ENCODE measurements around the gene VCP.

The VCP gene

DNA sequence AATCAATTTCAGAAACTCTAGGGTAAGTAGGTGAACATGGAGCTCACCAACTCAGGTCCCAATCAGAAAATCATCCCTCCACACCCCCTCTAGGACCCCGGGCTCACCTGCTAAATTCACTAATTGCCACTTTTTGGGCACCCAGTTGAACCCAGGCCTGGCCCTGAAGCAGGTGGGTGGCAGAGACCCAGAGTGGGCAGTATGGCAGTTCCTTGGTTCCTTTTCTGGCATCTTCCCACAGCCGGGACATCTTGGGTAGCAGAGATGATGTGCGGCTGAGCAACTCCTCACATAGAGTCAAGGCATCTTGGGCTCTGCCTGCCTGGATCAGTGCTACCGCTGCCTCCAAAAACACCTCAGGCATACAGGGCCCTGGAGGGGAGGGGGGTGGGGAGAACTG lies 2.9 kb upstream of the VCP start:
- peaks cover 0 to 63% of the 10 kb centered on the region in 2 experiments; a peak in 1 of 3 replicates for H3K36me3 ChIP-seq (ENCODE audit: control insufficient read depth in 2 of 2, insufficient read depth in 1 of 2, low read length in 2 of 2)
- TF ChIP-seq ZNF132 (tag by site-specific recombination; IDR thresholded peaks at IDR 0.05; ENCODE audit: borderline replicate concordance) (no peak), FEZF1 (tag by site-specific recombination; IDR thresholded peaks at IDR 0.05) (no peak), ZNF140 (tag by site-specific recombination; IDR thresholded peaks at IDR 0.05) (no peak), ZBTB1 (tag by site-specific recombination; IDR thresholded peaks at IDR 0.05) (no peak), ZNF280C (tag by site-specific recombination; IDR thresholded peaks at IDR 0.05) (no peak), KLF8 (tag by site-specific recombination; IDR thresholded peaks at IDR 0.05) (no peak)
- TF ChIP-seq, protein P1, sequence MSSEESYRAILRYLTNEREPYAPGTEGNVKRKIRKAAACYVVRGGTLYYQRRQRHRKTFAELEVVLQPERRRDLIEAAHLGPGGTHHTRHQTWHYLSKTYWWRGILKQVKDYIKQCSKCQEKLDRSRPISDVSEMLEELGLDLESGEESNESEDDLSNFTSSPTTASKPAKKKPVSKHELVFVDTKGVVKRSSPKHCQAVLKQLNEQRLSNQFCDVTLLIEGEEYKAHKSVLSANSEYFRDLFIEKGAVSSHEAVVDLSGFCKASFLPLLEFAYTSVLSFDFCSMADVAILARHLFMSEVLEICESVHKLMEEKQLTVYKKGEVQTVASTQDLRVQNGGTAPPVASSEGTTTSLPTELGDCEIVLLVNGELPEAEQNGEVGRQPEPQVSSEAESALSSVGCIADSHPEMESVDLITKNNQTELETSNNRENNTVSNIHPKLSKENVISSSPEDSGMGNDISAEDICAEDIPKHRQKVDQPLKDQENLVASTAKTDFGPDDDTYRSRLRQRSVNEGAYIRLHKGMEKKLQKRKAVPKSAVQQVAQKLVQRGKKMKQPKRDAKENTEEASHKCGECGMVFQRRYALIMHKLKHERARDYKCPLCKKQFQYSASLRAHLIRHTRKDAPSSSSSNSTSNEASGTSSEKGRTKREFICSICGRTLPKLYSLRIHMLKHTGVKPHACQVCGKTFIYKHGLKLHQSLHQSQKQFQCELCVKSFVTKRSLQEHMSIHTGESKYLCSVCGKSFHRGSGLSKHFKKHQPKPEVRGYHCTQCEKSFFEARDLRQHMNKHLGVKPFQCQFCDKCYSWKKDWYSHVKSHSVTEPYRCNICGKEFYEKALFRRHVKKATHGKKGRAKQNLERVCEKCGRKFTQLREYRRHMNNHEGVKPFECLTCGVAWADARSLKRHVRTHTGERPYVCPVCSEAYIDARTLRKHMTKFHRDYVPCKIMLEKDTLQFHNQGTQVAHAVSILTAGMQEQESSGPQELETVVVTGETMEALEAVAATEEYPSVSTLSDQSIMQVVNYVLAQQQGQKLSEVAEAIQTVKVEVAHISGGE (tag by site-specific recombination; conservative IDR thresholded peaks at IDR 0.05; ENCODE audit: low read depth): no peak
- TF ChIP-seq, protein P2, sequence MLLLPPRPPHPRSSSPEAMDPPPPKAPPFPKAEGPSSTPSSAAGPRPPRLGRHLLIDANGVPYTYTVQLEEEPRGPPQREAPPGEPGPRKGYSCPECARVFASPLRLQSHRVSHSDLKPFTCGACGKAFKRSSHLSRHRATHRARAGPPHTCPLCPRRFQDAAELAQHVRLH (tag by site-specific recombination; IDR thresholded peaks at IDR 0.05): no peak
- ChIA-PET CTCF (interaction anchor here (2.9 kb wide), 1 partner anchor 176 kb away, joined by 8 read pairs; no protein-coding TSS in a partner anchor), POLR2A (interaction anchor here (0.5 kb wide), 1 partner anchor 24 kb away, joined by 3 read pairs; no protein-coding TSS in a partner anchor)
- peaks cover 3% of the 10 kb centered on the region; the same call in 1 of the 2 replicates for H3K4me1 ChIP-seq (ENCODE audit: control insufficient read depth, insufficient read depth, low read length)
- no peak overlapping the region for H3K4me3 ChIP-seq (ENCODE audit: low read depth, low read length)
- H3K27ac ChIP-seq (ENCODE audit: extremely low read depth, low read depth, low read length): no peak overlapping the region
- no peaks in the 10 kb centered on the region for H3K9me3 ChIP-seq (ENCODE audit: control insufficient read depth, insufficient read depth, low read depth, low read length)

DNA sequence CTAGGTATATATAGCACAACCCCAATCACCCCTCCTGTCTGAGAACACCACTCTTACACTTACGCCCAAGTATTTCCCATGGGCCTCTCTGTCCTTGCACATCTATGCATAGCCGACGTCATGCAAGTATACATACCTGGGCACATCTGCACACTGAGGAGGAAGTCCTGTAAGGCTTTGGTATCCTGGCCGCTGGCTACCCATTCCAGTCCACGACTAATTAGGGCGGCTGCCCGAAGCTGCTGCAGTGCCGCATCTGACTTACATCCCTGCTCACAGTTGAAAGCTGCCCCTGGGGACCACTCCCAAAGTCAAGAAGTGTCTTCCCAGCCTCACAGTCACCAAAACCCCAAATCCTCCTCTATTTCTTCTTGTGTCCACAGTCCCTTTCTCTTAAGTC lies 2.4 kb upstream of the VCP start:
- Histone ChIP-seq H3K36me3 (ENCODE audit: control insufficient read depth in 2 of 2, insufficient read depth in 1 of 2, low read length in 2 of 2) (peaks cover 0 to 69% of the 10 kb centered on the region in 2 experiments; a peak in 1 of 3 replicates), H3K4me3 (ENCODE audit: low read depth, low read length) (no peak overlapping the region), H3K9me3 (ENCODE audit: control insufficient read depth, insufficient read depth, low read depth, low read length) (no peaks in the 10 kb centered on the region), H3K4me1 (ENCODE audit: control insufficient read depth, insufficient read depth, low read length) (peaks cover 3% of the 10 kb centered on the region; the same call in 1 of the 2 replicates), H3K27ac (ENCODE audit: extremely low read depth, low read depth, low read length) (no peak overlapping the region)
- ChIA-PET CTCF (interaction anchor here (2.9 kb wide), 1 partner anchor 175 kb away, joined by 8 read pairs; no protein-coding TSS in a partner anchor), POLR2A (no interaction called here)
- TF ChIP-seq ZNF600 (tag by site-specific recombination; IDR thresholded peaks at IDR 0.05) (no peak), ZNF837 (tag by site-specific recombination; IDR thresholded peaks at IDR 0.05) (no peak), ZBTB1 (tag by site-specific recombination; IDR thresholded peaks at IDR 0.05) (no peak), ZNF529 (tag by site-specific recombination; IDR thresholded peaks at IDR 0.05; ENCODE audit: insufficient replicate concordance) (no peak), ZNF747 (tag by site-specific recombination; IDR thresholded peaks at IDR 0.05) (no peak), ZNF596 (tag by site-specific recombination; IDR thresholded peaks at IDR 0.05) (no peak), ZNF174 (tag by site-specific recombination; IDR thresholded peaks at IDR 0.05) (no peak), ELK4 (IDR thresholded peaks at IDR 0.05; ENCODE audit: borderline replicate concordance, low read depth, low read length) (no peak), ZBTB48 (tag by site-specific recombination; IDR thresholded peaks at IDR 0.05) (no peak), REPIN1 (tag by site-specific recombination; IDR thresholded peaks at IDR 0.05; ENCODE audit: low read depth) (no peak), PRDM4 (tag by site-specific recombination; IDR thresholded peaks at IDR 0.05) (no peak), ZFP69B (tag by site-specific recombination; IDR thresholded peaks at IDR 0.05) (no peak), WT1 (tag by site-specific recombination; IDR thresholded peaks at IDR 0.05) (no peak), ZNF645 (tag by site-specific recombination; IDR thresholded peaks at IDR 0.05) (no peak), ZSCAN5A (tag by site-specific recombination; IDR thresholded peaks at IDR 0.05) (no peak)
